Neural cell (in vitro differentiated cells): ENCODE data around the gene MICAL2.

ENCODE experiments used
- MXI1 ChIP-seq: fragments of 450-650 bp; conservative IDR thresholded peaks from 2 replicates; pipeline ENCODE4 v1.6.1; 2014; ENCODE audit warnings: antibody characterized with exemption, mild to moderate bottlenecking; ENCODE audit not compliant: poor library complexity, severe bottlenecking
- RAD21 ChIP-seq: fragments of 450-650 bp; conservative IDR thresholded peaks from 2 replicates; pipeline ENCODE4 v1.6.1; 2014; ENCODE audit warnings: antibody characterized with exemption, mild to moderate bottlenecking, moderate library complexity
- SMC3 ChIP-seq: fragments of 450-650 bp; conservative IDR thresholded peaks from 2 replicates; pipeline ENCODE4 v1.6.1; 2014; ENCODE audit warnings: antibody characterized with exemption, mild to moderate bottlenecking, moderate library complexity; ENCODE audit not compliant: poor library complexity
- TF ChIP-seq, protein P1 (sequence below): fragments of 450-650 bp; IDR thresholded peaks from 2 replicates; pipeline ENCODE4 v1.5.1; 2014; ENCODE audit warnings: antibody characterized with exemption, mild to moderate bottlenecking, moderate library complexity; ENCODE audit not compliant: poor library complexity, severe bottlenecking
- TF ChIP-seq, protein P2 (sequence below): IDR thresholded peaks from 2 replicates; pipeline ENCODE4 v1.6.1; 2012; ENCODE audit warnings: borderline replicate concordance

DNA sequence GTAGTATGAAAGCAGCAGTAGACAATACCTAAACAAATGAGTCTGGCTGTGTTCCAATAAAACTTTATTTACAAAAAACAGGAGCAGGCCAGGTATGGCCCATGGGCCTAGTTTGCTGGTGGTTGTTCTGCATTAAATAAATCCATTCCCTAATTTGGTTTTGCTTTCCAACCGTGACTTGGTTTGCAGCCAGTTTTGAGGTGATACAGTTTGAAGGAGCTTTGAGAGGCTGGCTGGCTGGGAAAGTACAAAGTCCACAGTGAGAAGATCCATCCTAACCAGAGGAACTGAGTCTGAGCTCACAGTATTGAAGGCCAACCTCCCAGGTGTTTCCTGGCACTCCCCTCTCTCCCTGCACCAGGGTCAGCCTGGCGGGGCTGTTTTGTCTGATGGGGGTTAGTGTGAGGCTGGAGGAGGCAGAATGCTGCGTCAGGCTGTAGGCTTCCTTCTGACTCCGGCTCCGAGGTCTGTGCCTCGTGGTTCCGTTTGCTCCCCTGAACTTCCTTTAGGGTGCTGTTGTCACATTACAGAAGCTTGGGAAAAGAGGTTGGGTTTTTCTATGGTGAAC lies 129.5 kb downstream of the MICAL2 start:
- TF ChIP-seq SMC3 (no peak), MXI1 (no peak), RAD21 (no peak)
- TF ChIP-seq, protein P1, sequence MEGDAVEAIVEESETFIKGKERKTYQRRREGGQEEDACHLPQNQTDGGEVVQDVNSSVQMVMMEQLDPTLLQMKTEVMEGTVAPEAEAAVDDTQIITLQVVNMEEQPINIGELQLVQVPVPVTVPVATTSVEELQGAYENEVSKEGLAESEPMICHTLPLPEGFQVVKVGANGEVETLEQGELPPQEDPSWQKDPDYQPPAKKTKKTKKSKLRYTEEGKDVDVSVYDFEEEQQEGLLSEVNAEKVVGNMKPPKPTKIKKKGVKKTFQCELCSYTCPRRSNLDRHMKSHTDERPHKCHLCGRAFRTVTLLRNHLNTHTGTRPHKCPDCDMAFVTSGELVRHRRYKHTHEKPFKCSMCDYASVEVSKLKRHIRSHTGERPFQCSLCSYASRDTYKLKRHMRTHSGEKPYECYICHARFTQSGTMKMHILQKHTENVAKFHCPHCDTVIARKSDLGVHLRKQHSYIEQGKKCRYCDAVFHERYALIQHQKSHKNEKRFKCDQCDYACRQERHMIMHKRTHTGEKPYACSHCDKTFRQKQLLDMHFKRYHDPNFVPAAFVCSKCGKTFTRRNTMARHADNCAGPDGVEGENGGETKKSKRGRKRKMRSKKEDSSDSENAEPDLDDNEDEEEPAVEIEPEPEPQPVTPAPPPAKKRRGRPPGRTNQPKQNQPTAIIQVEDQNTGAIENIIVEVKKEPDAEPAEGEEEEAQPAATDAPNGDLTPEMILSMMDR: no peak
- TF ChIP-seq, protein P2, sequence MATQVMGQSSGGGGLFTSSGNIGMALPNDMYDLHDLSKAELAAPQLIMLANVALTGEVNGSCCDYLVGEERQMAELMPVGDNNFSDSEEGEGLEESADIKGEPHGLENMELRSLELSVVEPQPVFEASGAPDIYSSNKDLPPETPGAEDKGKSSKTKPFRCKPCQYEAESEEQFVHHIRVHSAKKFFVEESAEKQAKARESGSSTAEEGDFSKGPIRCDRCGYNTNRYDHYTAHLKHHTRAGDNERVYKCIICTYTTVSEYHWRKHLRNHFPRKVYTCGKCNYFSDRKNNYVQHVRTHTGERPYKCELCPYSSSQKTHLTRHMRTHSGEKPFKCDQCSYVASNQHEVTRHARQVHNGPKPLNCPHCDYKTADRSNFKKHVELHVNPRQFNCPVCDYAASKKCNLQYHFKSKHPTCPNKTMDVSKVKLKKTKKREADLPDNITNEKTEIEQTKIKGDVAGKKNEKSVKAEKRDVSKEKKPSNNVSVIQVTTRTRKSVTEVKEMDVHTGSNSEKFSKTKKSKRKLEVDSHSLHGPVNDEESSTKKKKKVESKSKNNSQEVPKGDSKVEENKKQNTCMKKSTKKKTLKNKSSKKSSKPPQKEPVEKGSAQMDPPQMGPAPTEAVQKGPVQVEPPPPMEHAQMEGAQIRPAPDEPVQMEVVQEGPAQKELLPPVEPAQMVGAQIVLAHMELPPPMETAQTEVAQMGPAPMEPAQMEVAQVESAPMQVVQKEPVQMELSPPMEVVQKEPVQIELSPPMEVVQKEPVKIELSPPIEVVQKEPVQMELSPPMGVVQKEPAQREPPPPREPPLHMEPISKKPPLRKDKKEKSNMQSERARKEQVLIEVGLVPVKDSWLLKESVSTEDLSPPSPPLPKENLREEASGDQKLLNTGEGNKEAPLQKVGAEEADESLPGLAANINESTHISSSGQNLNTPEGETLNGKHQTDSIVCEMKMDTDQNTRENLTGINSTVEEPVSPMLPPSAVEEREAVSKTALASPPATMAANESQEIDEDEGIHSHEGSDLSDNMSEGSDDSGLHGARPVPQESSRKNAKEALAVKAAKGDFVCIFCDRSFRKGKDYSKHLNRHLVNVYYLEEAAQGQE: no peak
